NCI-H510A (cell line): ENCODE measurements around the gene MISP.
A peak's percentile ranks its signal among the peaks of the same experiment; 100 is the strongest.
"Not testable (repeated sequence)": the region's sequence is repeated elsewhere in the genome, so short reads cannot be mapped to it uniquely, and the experiment has no call there.

ENCODE experiments used
- DNase-seq: peaks from one replicate; lab custom pipeline; 2025; lab: John Stamatoyannopoulos, UW

The MISP gene, protein sequence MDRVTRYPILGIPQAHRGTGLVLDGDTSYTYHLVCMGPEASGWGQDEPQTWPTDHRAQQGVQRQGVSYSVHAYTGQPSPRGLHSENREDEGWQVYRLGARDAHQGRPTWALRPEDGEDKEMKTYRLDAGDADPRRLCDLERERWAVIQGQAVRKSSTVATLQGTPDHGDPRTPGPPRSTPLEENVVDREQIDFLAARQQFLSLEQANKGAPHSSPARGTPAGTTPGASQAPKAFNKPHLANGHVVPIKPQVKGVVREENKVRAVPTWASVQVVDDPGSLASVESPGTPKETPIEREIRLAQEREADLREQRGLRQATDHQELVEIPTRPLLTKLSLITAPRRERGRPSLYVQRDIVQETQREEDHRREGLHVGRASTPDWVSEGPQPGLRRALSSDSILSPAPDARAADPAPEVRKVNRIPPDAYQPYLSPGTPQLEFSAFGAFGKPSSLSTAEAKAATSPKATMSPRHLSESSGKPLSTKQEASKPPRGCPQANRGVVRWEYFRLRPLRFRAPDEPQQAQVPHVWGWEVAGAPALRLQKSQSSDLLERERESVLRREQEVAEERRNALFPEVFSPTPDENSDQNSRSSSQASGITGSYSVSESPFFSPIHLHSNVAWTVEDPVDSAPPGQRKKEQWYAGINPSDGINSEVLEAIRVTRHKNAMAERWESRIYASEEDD

GRCh38 chr19:750640-751423 lies at the start of gene MISP:
Gene MISP, plus strand, starts transcription at chr19:751112. Its CDS starts 5,835 bp downstream, at chr19:756947.
- DNase-seq, result peak; percentile 80

- not testable (repeated sequence) for DNase-seq
Observed at GRCh38 chr19:702847-703246, 48.1 kb upstream of the MISP start.

DNA sequence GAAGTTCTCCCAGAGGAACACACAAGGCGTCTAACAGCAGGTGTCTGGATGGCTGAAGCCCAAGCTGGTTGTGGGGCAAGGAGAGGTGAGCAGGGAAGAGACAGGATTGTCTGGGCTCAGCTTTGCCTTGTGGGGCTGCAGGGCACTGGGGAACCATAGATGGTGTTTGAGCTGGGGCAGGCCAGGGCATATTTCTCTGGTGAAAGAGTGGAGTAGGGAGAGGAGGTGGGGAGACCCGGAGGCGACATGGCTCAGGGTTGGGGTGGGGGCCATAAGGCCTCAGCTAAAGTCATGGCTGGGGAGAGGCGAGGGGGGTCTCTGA lies 47.6 kb upstream of the MISP start:
- DNase-seq, result no peak

- no peak for DNase-seq
Observed at GRCh38 chr19:703651-704446, 47.1 kb upstream of the MISP start.

DNA sequence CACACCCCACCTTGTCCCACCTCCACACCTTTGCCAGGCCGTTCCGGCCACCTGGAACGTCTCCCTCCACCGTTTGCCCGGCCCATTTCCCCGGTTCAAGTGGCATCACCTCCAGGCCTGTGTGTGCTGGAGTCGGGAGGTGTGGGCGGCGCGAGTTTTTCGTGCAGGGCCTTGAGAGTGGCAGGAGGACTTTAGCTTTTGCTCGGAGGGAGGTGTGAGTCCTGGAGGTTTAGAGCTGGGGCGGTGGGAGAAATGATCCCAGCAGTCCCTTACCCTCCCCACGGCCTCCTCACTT lies 46.5 kb upstream of the MISP start:
- no peak for DNase-seq

GRCh38 chr19:708154-709143 lies 42.5 kb upstream of the MISP start, which contains the start of gene PALM:
Gene PALM, plus strand, starts transcription at chr19:708935. Its CDS starts 212 bp downstream, at chr19:709147.
- DNase-seq, result no peak

- DNase-seq, result no peak
Observed at GRCh38 chr19:709196-709964, 41.5 kb upstream of the MISP start.

GRCh38 chr19:709965-710571 lies 40.8 kb upstream of the MISP start:
- no peak for DNase-seq

GRCh38 chr19:710767-711166 lies 40.1 kb upstream of the MISP start:
- DNase-seq, result no peak

GRCh38 chr19:711254-711653 lies 39.7 kb upstream of the MISP start:
- DNase-seq, result no peak

DNA sequence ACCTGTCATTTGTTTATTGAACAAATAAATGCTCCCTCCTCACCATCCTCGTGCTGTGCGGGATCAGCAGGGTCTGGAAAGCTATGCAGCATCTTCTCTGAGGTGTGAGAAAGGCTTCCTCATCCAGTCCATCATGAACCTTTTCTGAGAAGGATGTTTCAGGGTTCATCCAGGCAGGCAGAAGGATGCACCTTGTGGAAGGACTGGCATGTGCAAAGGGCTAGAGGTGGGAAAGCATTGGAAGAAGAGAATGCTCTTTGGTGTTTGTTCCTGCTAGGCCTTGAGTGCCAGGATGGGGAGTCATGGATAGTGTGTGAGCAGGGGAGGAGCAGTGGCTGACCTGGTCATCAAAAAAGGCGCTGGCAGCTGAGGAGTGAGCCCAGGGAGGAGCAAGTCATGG lies 35.6 kb upstream of the MISP start:
- no peak for DNase-seq

DNA sequence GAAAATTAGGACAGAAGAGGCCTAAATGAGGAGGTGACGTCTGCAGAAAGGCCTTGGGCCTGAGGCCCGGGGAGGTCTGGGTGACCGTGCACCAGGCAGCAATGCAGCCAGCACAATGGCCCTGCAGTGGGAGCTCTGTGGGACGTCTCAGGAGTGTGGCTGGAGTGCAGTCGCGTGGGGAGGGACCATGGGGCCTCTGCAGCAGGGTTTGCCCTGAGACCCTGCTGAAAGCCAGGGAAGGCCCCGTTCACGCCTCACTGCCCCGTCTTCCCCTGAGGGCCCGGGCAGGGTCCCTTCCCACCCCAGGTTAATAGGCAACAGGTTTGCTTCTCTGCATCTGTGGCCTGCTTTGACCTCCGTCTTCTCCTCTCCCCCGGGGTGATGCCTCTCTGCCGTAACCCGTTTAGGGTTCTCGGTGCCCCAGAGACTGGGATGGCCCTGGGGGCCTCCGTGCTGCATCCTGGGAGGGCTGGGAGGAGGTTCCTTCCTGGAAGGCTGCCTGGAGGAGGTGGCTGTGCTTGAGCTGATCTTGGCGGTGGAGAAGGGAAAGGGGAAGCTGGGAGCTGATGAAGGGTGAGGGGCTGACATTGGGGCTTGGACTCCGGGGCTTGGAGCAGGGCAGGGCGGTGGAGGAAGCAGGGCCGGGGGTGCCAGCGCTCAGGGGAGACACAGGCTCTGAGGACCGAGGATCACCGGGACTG lies 32.5 kb upstream of the MISP start:
- DNase-seq, result no peak

- DNase-seq, result no peak
Observed at GRCh38 chr19:718991-719512, 31.9 kb upstream of the MISP start.

DNA sequence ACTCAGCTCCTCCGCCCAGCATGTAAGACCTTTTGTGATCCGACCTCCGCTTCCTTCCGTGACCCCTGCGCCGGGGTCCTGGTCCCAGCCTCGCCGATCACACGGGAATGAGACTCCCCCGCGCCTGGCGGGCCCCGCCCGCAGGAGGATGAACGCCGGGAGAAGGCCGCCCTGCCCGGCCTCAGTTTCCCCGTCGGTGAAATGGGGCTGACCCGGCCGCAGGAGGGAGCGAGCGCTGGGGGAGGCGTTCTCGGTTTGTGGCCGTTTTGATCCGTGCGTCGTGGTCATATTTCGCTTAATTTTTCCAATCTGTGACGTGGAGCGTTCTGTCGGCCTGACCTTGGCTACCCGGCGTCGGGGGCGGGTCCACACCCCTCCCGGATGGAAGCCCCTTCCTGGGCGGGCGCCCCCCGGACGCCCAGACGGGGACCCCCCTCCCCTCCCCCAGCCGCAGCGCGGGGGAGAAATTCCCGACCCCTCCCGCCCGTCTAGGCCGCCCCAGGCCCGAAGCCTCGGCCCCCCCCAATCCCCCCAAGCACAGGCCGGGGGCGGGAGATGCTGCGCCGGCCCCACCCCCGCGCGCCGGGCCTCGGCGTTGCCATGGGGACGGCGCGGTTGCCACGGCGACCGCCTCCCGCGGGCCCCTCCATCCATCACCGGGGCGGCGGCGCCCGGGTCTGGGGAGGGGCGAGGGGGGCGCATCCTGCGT lies 31.1 kb upstream of the MISP start:
- no peak for DNase-seq

- no peak for DNase-seq
Observed at GRCh38 chr19:720345-721160, 30.4 kb upstream of the MISP start.

GRCh38 chr19:722553-723101 lies 28.3 kb upstream of the MISP start:
- no peak for DNase-seq

- no peak for DNase-seq
Observed at GRCh38 chr19:723247-723646, 27.7 kb upstream of the MISP start.
